GM21423 (cell line): ENCODE results near the gene SSX2IP.
A peak's percentile ranks its signal among the peaks of the same experiment; 100 is the strongest.
"Not testable (repeated sequence)": the region's sequence is repeated elsewhere in the genome, so short reads cannot be mapped to it uniquely, and the experiment has no call there.

Experiments used
- ATAC-seq: cut with Tn5 transposase; IDR thresholded peaks from one replicate; pipeline ENCODE4 v1.9.1; 2021; ENCODE audit warnings: mild to moderate bottlenecking, moderate library complexity; ENCODE audit not compliant: unreplicated experiment

SSX2IP gene

GRCh38 chr1:84620720-84621313, 69.4 kb downstream of the SSX2IP start:
- ATAC-seq, result peak; percentile 92

- no peak for ATAC-seq
These were observed 70.7 kb downstream of the SSX2IP start for GRCh38 chr1:84619383-84620102.

GRCh38 chr1:84617349-84617748, 72.9 kb downstream of the SSX2IP start:
- no peak for ATAC-seq

GRCh38 chr1:84615790-84616189, 74.5 kb downstream of the SSX2IP start:
- no peak for ATAC-seq

- ATAC-seq, result no peak
These were observed 76.4 kb downstream of the SSX2IP start for GRCh38 chr1:84613887-84614286.

- ATAC-seq, result no peak
These were observed 77.2 kb downstream of the SSX2IP start for GRCh38 chr1:84613026-84613425.

GRCh38 chr1:84611796-84612195, 78.5 kb downstream of the SSX2IP start:
- no peak for ATAC-seq

GRCh38 chr1:84611091-84611490, 79.2 kb downstream of the SSX2IP start:
- ATAC-seq, result no peak

- no peak for ATAC-seq
These were observed 83.3 kb downstream of the SSX2IP start for GRCh38 chr1:84606977-84607376.

GRCh38 chr1:84605157-84605556, 85.1 kb downstream of the SSX2IP start:
- no peak for ATAC-seq

- no peak for ATAC-seq
These were observed 86.1 kb downstream of the SSX2IP start for GRCh38 chr1:84603941-84604830.

- ATAC-seq, result no peak
These were observed 87.0 kb downstream of the SSX2IP start for GRCh38 chr1:84603223-84603622.

- no peak for ATAC-seq
These were observed 89.5 kb downstream of the SSX2IP start for GRCh38 chr1:84600796-84601195.

- ATAC-seq, result peak; percentile 71
These were observed 91.2 kb downstream of the SSX2IP start for GRCh38 chr1:84598846-84599741.

GRCh38 chr1:84598418-84598817, 91.8 kb downstream of the SSX2IP start:
- ATAC-seq, result no peak

GRCh38 chr1:84597011-84597410, 93.2 kb downstream of the SSX2IP start:
- ATAC-seq, result no peak

GRCh38 chr1:84594959-84595358, 95.3 kb downstream of the SSX2IP start:
- ATAC-seq, result not testable (repeated sequence)
